OCI-LY3 (cell line): ENCODE measurements around the gene NEK10.

ENCODE experiments used
- EZH2phosphoT487 ChIP-seq: fragments of 200-600 bp; shearing (Covaris generic); IDR thresholded peaks from 2 replicates; pipeline ENCODE4 v1.6.1; 2018; ENCODE audit warnings: antibody characterized with exemption, mixed run types, low read depth
- TF ChIP-seq, protein P1 (sequence below): fragments of 200-600, 300-600 bp; sonication (generic); IDR thresholded peaks from 2 replicates; pipeline ENCODE4 v1.5.1; 2014; ENCODE audit warnings: antibody characterized with exemption, low read length, low read depth

DNA sequence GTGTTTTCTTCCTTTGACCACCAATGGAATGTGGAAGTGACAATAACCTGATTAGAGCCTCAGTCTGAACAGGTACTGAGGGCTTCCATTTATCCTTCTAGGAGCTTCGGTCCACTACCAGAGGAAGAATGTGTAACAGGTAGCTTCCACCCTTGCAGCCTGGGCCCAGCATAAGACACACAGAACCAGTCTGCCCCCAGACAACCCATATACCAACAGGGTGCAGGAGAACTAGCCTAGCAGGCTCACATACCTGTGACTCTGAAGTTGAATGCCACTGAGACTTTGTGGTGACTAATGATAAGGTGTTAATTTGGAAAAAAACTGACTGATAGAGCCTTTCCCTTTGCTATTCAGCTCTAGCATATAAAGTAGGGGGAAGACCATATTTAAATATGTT, 166.2 kb downstream of the NEK10 start:
- TF ChIP-seq, protein P1, sequence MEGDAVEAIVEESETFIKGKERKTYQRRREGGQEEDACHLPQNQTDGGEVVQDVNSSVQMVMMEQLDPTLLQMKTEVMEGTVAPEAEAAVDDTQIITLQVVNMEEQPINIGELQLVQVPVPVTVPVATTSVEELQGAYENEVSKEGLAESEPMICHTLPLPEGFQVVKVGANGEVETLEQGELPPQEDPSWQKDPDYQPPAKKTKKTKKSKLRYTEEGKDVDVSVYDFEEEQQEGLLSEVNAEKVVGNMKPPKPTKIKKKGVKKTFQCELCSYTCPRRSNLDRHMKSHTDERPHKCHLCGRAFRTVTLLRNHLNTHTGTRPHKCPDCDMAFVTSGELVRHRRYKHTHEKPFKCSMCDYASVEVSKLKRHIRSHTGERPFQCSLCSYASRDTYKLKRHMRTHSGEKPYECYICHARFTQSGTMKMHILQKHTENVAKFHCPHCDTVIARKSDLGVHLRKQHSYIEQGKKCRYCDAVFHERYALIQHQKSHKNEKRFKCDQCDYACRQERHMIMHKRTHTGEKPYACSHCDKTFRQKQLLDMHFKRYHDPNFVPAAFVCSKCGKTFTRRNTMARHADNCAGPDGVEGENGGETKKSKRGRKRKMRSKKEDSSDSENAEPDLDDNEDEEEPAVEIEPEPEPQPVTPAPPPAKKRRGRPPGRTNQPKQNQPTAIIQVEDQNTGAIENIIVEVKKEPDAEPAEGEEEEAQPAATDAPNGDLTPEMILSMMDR: no peak
- no peak for TF ChIP-seq EZH2phosphoT487
